D721Med (cell line): ENCODE data around the gene PALM3.

ENCODE experiments used
- DNase-seq: peaks from one replicate; pipeline ENCODE4 v3.0.0; 2011; ENCODE audit warnings: low spot score; ENCODE audit not compliant: insufficient read length
- FAIRE-seq: peaks from 2 replicates; lab custom pipeline; 2011; peaks lifted over from hg19 to GRCh38; lab: Jason Lieb, UNC
- CTCF ChIP-seq: IDR thresholded peaks from 2 replicates; pipeline ENCODE4 v1.5.1; 2012; ENCODE audit warnings: mild to moderate bottlenecking, control low read depth; ENCODE audit not compliant: insufficient read depth; ENCODE audit errors: missing control alignments

PALM3 gene

GRCh38 chr19:14006766-14007562, 54.9 kb downstream of the PALM3 start:
- TF ChIP-seq CTCF = no peak
- DNase-seq = no peak

DNA sequence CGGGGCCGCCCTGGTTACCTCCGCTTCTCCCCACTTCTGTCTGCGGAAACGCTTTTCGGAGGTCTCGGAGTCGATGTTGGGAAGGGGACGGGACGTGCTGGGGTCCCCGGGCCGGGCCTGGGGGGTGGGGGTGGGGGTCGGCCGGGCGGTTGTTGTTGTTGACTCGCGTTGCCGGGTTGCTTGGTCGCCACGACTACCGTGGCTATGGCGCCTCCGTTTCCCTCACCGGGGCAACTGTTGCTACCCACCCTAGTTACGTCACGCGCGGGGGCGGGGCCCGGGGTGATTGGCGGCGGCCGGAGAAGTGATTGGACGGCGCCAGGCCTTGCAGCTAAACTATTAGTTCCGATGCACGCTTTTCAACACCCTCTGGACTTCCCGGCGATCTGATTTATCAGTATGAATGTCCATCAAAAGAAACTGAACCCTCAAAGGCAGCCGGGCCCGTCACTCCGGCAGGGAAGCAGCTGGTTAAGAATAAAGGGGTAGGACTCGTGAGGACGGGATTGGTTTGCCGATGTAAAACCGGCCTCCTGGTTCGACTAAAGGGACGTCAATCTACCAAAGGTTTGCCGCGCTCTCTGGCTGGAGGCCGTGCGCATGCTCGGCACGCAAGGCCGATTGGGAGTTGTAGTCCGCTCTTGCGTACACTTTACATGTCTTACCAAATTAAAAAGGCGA, 55.7 kb downstream of the PALM3 start, which contains the start of gene RFX1:
Gene RFX1, minus strand, starts transcription at position 236 of the 681 bp plus-strand sequence. CDS start 12,477 bp downstream, outside the sequence.
- no peak for FAIRE-seq
- DNase-seq = no peak
- no peak for TF ChIP-seq CTCF

More at GRCh38 chr19:14006766-14007562, 54.9 kb downstream of the PALM3 start:
- no peak for FAIRE-seq

GRCh38 chr19:14005349-14006084, 56.4 kb downstream of the PALM3 start:
- FAIRE-seq (no peak), DNase-seq (no peak)
- no peak for TF ChIP-seq CTCF

DNA sequence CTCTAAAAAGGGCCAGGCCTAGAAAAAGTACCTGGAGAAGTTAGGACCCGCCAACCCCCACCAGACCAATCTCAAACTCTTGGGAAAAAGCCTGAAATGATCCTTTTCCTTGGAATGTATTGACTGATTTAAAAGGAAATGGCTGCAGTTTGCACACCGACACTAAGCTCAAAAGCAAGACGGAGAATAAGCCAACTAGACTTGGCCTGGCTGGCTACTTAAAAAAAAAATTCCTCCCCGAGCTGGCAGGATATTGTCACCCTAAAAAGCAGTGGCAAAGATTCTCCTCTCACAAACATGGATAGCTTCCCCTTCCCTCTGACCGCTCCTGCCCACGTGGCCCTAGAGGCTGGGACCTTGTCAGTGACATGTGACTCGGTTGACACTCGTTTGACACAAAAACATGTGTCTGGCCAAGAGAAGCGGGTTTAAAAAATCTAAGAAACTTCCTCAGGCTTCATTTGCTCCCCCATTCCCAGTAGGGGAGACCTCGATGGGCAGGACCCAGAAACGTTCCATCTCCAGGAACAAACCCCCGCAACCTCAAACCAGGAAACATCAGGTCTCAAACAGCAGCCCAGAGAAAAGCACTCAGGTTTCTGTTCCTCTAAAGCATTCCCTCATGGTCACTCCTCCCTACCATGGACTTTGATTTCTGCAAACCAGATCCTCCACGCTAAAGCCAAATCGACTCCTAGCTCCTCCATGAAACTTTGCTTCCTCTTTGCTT, 57.1 kb downstream of the PALM3 start:
- no peak for FAIRE-seq
- DNase-seq = no peak
- TF ChIP-seq CTCF = no peak
